DMS 273 (cell line): ENCODE measurements around the gene LIPJ.
A peak's percentile ranks its signal among the peaks of the same experiment; 100 is the strongest.

Experiments
- DNase-seq: peaks from one replicate; lab custom pipeline; 2025; ENCODE audit not compliant: unreplicated experiment; lab: John Stamatoyannopoulos, UW

LIPJ gene

DNA sequence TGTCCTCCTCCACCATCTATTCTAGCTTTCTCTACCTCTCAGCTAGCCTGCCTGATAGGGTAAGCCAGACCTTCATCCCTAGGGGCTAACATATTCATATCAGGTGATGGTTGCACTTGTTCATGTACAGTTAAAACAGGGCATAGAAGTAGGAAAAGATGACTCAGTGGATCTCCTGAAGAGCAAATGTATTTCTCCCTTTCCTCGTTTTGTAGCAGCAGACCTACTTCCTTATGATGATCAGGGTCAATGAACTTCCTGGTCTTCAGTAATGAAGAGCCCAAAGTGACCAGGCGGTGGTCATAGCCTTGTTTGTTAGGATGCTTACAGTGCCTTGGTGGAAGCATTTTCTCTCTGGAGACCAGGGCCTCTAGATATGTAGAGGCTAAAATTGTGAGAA is 6.3 kb downstream of the LIPJ start:
- no peak for DNase-seq

DNA sequence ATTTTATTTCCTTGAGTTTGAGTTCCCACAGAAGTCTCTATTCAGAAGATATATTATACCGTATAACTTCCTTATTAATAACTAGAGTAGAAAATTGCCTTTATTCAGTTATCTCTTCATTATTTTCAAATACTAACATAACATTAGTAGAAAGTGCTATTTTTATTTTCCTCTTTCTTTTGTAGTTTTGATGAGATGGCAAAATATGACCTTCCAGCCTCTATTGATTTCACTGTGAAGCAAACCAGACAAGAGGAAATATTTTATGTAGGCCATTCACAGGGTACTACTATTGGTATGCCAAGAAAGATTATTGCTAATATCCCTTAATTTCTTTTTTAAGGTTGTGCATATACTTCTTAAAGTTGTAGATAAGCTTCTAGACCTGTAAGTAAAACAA is 7.9 kb downstream of the LIPJ start:
- DNase-seq, result no peak

DNA sequence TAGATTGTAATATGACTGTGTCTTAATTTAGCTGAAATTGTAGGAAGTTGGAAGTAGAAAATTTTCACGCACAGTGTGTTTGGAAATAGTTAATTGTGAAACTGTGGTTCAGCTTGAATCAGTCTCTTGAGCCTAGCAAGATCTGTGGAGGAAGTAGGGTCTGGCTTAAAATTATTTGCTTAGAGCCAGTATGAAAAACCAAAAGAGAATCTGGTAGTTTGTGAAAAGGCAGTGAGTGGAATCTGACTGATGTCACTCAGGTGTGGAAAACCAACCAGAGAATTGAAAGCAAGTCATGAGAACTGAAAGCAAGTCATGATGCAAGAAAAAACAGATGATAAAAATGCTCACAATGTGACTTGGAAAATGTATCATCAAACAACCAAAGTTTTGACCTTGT is 11.5 kb downstream of the LIPJ start:
- no peak for DNase-seq

DNA sequence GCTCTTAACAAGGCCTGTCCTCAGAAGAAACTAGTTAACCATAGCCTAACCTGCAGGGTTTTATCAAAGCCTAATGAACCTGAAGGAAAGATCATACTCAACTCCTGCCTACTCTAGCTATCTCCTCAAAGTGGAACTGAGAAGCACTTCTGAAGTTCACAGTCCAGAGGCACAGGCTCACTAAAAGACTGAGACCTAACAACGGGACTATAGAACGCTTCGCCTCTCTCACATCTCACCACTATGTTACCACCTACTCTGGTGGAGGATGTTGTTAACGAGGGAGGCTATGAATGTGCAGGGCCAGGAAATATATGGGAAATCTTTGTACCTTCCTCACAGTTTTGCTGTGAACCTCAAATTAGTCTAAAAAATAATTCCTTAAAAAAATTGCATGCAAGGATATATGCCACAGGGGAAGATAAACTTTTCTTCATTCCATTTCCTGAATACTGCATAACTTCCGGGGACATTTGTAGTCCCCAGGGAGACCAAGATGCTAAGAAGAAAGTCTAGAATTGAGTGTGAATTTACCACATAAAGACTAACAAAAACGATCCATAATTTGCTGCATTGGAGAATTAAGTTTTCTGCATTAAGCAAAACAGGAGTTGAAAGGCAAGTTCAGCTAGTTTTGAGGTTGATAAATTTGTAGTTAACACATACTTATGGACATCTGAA is 21.6 kb downstream of the LIPJ start:
- DNase-seq, result no peak

DNA sequence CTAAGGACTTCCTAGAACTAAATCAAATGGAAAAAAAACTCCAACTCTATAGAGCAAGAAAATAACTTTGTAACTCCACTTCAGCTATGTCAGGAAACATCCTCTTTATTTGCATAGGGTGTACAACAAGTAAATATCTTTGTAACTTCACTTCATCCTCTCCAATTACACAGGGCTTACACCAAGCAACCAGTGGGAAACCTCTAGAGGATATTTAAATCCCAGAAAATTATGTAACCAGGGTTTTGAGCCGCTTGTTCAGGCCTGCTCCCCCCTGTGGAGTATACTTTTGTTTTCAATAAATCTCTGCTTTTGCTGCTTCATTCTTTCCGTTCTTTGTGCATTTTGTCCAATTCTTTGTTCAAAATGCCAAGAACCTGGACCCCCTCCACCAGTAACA is 22.2 kb downstream of the LIPJ start:
- DNase-seq, result no peak

DNA sequence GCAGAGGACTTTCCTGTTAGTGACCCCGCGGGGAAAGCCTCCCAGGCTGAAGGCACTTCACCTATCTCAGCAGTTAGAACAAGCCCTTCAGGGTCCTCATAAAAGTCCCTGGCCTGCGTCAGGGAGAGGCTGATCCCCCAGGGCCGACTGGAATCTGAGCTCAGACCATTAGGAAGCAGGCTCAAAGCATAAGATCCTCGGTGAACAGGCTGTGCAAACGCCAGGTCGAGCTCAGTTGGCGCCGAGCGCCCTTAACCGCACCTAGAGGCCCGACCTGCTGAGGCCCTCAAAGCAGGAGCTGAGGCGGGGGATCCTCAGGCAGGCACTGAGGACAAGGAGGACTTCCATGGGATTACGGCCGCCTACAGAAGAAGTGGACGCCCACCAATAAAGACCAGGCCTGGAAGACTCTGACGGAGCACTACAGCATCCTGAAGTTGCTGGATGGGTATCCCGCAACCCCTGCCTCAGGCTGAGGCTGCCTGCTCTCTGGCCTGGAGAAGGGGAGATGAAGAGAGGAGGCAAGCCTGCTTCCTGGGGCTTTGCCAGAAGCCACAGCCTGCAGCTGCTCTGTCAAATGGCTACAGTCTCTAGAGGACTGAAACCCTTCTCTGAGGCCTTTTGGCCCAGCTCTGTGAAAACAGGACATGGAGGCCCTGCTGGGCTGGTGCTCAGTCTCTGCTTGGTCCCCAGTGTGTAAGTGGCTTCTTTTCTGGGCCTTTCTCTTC is 29.9 kb downstream of the LIPJ start:
- DNase-seq, result peak; percentile 36

DNA sequence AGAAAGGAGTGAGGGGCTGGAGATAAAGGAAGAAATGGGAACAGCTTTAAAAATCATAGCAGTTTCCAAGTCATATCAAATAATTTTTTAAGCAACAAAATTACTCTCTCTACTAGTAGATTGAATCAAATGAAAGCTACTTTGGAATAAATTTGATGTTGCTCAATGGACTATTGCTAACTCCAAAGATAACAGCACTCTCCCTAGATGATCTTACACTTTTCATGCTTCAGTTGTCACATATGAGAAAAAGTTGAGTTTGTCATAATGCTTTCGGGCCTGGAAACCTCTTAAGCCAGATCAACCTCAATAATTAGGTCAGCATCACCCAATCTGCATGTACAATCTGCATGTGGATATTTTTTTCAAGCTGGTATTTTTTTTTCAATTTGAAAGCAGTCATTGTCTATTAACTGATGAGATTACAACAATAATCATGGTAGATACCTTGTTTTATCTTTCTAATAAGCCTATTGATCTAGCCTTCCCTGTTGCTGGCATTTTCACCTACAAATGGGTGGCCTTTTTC is 31.3 kb downstream of the LIPJ start:
- no peak for DNase-seq

DNA sequence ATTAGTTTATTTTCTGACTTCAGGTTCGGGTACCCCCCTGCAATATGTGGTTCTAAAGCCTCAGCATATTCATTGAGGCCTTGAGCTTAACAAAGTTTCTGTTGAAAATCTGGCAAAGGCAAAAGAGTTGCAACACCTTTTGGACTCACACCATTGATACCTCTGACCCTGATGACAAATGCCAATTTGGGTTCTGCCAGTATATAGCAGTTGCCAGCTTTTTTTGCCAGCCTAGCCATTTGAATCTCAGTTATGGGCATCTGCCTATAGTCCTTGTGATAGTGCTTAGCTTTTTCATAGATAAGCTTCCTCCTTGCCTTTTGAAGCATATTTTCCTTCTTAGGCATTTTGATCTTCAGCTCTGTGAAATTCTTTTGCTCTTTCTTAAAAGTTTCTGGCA is 31.9 kb downstream of the LIPJ start:
- no peak for DNase-seq

DNA sequence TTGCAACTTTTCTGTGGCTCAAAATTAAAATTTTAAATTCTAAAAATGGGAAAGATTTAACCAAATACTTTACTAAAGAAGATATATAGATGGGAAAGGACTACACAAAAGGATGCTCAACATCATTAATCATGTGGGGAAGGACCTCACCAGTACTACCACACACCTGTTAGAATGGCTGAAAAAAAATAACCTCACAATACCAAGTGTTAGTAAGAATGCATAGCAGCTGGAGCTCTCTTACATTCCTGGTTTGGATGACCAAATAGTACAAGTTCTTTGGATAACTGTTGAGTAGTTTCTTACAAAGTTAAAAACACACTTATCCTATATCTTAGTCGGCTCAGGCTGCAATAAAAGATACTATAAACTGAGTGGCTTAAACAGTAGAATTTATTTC is 33.9 kb downstream of the LIPJ start:
- DNase-seq, result no peak

DNA sequence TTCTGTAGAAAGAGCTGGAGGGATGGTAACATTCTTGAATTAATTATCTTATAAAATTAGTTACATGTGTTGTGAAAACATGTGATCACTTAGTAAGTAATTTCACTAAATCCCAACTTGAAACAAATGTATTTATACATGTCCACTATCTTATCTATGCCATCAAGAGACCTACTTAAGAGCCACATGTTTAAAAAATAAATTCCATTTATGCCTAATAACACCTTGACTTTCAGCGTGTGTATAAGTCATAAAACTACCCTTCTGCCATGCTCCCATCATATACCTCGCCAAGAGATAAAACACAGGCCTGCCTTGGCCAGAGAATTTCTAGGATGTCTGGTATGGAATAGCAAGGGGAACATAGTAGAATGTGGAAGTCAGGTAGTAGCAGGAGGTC is 37.3 kb downstream of the LIPJ start:
- DNase-seq, result no peak

DNA sequence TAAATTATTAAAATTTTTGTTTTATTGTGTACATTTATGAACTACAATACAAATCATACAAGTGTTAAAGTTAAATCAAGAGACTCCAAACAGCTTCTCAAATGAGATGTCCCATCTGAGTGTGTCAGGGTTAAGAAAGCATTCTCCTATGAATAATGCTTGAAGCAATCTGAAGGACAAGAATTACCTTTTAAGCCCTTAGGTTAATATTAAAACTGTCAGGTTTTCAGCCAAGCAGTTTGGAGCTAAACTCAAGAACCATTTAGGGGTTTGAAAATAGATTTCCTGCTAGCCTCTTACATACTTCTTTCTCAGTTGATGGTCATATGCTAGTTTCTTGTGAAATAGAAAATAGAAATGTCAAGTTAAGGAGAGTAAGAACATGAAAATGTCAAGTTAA is 38.3 kb downstream of the LIPJ start:
- DNase-seq, result no peak

DNA sequence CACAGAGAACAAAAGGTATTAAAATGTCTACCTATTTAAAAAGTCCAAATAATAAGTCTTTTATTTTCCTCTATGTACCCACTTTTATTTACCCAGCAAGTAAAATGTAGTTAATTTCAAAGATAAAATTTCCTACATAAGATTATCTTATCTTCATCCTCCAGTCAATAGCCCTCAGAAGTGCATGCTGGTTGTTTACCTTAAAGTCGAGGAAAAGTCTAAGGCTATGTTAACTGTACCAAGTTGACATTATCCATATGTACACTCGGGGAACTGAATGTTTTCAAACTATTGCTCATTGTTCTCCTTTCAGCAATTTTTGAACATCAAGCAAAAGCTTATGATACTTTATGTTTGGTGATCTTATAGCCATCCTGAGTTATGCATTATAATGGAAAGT is 53.6 kb downstream of the LIPJ start:
- DNase-seq, result no peak

DNA sequence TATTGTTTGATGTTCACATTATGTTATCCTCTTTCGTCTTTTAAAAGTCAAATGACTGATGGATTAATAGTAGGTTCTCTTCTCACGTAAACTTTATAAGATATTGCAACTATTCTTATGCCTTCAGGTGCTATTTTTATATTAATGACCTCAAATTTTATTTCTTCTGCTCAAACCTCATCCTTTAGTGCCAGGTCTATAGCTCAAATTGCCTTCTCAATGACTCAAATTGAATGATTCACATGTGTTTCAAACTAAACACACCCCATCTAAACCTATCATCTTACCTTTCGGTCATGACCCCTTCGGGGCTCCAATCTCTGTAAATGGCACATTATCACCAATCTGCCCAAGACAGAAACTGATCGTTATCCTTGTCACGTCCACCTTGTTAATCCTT is 55.6 kb downstream of the LIPJ start:
- DNase-seq, result no peak

DNA sequence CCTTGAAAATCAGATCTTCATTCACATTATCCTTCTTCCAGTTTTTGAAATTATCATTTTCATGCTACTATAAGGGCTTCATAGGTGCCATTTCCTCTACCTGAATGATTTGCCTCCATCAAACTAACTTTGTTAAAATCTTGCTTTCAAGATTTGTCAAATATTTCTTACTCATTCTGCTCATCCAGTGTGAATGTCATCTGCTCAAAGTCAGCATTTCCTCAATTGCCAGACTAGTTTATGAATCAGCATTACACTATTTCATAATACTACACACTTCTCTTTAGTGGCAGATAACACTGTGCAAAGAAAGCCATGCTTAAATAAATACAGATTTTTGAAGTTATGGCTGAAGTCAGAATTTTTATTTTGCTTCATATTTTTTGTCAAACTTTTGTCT is 56.4 kb downstream of the LIPJ start:
- no peak for DNase-seq

DNA sequence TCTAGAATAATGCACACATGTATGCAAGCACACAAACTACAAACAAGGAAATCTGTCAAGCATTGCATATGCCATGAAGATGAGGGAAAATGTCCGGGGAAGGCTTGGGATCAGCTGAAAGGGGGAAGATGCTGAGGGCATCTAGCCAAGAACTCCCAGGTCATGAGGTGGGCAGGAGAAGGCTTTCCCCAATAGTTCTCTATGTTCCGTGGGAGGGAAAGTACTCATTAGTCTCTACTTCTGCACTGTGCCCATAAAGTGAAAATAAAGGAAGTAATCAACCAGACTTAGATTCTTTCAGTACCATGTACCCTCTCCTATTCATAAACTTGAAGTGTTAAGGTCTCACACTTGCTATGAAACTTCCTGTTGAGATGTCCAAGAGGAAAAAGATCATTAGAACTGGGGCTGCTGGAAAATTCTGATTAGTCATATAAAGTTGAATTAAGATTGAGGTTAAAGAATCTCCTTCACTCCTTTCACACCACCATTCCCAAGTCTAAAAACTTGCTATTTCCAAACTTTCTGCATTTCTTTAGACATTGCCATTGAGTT is 60.6 kb downstream of the LIPJ start:
- no peak for DNase-seq

DNA sequence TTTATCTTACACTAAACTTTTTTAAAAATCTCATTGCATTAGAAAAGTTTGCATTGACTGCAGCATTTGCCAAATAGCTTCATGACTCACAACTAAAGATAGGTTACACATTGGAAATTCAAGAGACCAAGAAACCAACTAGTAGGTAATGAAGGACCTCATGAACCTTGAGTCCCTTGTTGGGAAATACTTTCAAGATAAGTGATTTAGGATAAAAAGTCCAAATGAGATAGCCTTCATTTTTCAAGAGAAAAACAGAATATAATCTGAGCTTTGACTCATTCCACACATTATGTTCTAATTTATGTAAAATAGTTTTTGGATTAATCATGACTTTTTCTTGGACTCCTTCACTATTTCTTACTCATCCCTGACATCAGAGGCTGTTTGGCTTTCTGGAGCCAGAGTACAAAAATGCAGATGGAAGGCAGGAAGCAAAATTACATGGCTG is 64.6 kb downstream of the LIPJ start:
- no peak for DNase-seq

DNA sequence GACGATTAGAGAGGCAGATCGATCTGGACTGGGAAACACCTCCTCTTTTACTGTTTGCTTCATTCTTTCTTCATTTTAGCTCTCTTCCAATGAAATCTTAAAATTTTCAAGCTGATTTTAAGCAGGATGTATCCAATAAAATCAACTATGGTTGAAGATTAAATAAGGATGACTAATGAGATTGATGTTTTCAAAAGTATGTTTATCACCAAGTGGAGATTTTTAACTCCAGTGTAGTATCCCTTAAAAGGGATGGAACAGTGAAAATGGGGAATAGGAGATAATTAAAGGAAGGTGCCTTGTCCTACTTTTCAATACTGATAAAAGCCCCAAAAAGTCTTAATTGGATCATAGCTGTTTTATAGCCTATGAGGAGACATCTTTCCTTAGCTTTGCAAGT is 66.1 kb downstream of the LIPJ start:
- DNase-seq, result no peak
